ENCODE measurements around the gene HOXC12.

Gene HOXC12

GRCh38 chr12:53982648-53983567, 28.2 kb downstream of the HOXC12 start:
- DNase-seq (ENCODE audit: low read depth in 4 of 4, low spot score in 1 of 4): no peak

- DNase-seq (ENCODE audit: low read depth in 4 of 4, low spot score in 1 of 4): no peak
Measured at GRCh38 chr12:53983568-53983949, 28.9 kb downstream of the HOXC12 start.

- DNase-seq (ENCODE audit: low read depth in 4 of 4, low spot score in 1 of 4): no peak
Measured at GRCh38 chr12:53983950-53984572, 29.4 kb downstream of the HOXC12 start.

- peak; percentile 51 to 85 (median 68) for DNase-seq (ENCODE audit: low read depth in 4 of 4, low spot score in 1 of 4)
Measured at GRCh38 chr12:53984901-53985691, 30.4 kb downstream of the HOXC12 start, which contains the start of gene HOXC10. TSS of gene HOXC10 (plus strand) at chr12:53985146. CDS start at chr12:53985260, 114 bp downstream.

GRCh38 chr12:53985692-53985993, 30.9 kb downstream of the HOXC12 start:
- no peak for DNase-seq (ENCODE audit: low read depth in 4 of 4, low spot score in 1 of 4)

DNA sequence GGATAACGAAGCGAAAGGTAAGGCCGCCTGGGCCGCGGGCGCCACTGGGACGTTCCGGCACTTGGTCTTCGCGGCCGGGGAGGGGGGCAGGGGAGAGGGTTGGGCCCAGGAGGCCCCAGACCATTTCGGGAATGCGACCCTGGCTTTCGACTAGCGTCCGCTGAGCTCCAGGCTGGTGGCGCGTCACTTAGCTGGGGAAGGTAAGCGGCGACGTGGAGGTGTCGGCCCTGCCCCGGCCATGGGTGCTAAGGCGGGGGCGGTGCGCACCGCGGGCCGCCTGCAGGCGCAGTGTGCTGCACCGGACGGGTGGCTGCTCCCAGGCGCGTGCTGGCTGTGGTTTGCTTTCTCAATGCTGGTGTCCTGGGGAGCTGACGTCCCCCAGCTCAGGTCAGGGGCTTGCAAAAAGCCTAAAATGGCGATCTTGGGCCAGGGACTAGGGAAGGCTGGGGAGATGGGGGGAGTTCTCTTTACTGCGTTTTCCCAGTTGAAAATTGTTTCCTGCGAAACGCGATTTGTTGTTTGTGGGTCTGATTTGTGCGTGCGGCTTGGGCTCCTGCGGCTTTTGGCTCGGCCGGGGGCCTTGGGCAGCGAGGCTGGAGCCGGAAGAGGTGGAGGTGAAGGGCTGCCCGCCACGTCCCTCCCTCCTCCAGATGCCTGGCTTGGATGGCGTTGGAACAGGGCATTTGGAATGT, 31.4 kb downstream of the HOXC12 start:
- DNase-seq (ENCODE audit: low read depth in 4 of 4, low spot score in 1 of 4): no peak

DNA sequence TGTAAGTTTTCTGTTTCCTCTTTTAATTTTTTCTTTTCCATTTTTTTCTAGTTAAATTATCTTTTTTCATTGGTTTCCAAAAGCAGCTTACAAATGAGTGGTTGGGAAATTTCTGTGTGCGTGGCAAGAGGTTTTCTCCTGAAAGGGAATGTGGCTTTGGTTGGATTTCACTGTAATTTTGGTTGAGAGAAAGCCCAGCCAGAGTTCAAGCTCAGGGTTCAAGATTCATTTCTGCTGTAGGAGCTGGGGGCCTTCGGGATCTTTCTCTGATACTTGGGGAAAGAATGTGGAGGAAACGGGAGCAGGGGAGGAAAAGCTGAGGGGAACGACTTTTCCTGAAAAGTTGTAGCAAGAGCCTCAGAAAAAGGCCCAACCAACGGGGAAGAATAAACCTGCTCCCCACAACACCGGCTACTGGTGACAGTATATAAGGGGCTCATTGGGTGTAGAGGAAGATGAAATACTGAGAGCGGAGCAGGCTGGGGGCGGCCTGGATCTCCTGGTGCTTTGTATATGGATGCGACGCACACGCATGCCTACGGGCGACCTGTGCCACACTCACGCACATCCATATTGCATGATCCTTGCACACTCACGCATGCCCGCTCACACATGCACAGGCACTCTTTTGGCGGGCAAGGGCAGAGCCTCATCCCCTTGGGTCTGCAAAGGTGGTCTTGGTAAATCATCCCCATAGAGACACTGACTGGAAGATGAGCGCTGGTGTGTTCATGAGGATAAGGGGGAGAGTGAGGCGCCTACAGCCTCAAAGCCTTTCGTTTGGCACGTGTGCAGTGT, 32.2 kb downstream of the HOXC12 start:
- no peak for DNase-seq (ENCODE audit: low read depth in 4 of 4, low spot score in 1 of 4)

DNA sequence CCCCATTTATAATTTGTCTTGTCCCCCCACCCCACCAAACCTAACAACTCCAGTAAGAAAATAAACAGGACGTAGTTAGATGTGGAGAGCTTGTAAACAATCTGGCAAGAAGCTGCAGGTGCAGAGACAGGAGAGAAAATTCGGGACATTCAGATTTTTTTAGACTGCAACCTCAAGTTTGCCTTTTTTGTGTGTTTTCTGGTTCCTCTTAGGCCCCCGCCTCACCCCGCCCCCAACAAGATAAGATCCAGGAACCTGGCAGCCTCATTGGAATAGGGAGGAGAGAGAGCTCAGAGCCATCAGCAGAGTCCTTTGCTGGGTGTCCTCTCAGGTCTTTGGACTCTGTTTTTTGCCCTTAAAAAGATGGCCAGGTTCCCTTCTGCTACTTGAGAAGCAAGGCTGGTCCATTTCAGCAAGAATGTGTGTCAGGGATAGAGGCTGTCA, 33.1 kb downstream of the HOXC12 start:
- DNase-seq (ENCODE audit: low read depth in 4 of 4, low spot score in 1 of 4): no peak

DNA sequence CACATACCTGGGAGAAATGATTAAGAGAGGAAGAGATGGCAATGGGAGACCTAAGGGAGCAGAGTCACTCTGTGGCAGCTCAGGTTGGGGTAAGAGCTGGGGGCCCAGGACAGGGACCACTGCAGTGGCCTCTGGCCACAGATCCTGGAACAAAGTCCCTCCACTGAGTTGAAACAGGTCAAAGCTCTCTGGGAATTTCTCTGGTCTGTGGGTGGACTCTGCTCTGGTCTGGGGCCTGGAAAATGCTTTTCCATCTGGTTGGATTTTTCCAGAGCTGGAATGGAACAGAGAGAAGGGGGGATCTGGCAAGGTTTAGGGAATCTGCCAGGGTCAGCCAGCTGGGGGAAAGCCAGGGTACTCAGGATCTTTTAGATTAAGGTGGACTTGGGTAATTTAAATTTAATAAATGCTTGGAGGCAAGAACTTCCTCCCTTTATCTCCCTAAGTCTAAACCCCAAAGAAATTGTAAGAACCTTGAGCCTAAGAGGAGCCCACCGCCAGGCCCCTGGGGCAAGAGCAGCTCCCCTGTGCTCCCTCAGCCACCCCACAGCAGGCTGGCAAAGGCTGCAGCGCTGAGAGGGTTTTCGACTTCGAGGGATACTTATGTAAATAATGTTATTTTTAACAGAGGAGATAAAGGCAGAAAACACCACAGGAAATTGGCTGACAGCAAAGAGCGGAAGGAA, 34.0 kb downstream of the HOXC12 start:
- no peak for DNase-seq (ENCODE audit: low read depth in 4 of 4, low spot score in 1 of 4)

DNA sequence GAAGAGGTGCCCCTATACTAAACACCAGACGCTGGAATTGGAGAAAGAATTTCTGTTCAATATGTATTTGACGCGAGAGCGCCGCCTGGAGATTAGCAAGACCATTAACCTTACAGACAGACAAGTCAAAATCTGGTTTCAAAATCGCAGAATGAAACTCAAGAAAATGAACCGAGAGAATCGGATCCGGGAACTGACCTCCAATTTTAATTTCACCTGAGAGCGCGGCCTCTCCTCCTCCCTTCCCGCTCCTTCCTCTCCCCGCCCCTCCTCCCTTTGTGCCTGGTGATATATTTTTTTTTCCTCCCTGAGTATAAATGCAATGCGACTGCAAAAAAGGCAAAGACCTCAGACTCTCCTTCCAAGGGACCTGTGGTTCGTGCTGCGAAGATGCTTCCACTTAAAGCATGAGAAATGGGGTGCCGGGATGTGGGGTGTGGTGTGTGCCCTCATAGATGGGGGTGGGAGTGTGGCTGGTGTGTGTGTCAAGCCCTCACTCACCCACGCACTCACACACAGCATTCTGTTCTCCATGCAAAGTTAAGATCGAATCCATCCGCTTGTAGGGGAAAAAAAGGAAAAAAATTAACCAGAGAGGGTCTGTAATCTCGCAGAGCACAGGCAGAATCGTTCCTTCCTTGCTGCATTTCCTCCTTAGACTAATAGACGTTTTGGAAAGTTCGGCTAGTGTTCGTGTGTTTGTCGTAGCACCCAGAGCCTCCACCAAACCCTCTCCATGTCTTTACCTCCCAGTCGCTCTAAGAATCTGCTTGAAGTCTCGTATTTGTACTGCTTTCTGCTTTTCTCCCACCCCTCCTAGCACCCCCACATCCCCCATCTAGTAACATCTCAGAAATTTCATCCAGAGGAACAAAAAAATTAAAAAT, 34.8 kb downstream of the HOXC12 start:
- DNase-seq (ENCODE audit: low read depth in 4 of 4, low spot score in 1 of 4): no peak

GRCh38 chr12:53990311-53991076, 35.8 kb downstream of the HOXC12 start:
- no peak for DNase-seq (ENCODE audit: low read depth in 4 of 4, low spot score in 1 of 4)

DNA sequence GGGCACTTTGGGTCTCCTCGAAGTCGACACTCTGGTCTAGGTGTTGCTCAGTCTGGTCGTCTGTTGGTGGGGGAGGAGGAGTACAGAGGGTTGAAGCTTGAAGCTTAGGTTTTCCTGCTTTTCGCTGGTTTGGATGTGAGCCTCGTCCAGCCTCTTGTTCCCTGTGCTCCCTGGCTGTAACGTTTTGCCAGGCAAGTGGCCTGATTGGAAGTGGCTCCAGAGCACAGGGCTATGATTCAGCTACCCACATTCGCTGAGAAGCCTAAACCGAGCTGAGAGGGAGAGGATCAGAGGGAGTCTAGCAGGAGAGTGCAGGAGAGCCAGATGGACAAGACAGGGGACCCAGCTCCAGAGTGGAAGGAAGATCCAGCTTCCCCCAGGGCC, 36.4 kb downstream of the HOXC12 start:
- no peak for DNase-seq (ENCODE audit: low read depth in 4 of 4, low spot score in 1 of 4)

- DNase-seq (ENCODE audit: low read depth in 4 of 4, low spot score in 1 of 4): no peak
Measured at GRCh38 chr12:53992377-53992889, 37.7 kb downstream of the HOXC12 start.

- no peak for DNase-seq (ENCODE audit: low read depth in 4 of 4, low spot score in 1 of 4)
Measured at GRCh38 chr12:53993162-53994008, 38.7 kb downstream of the HOXC12 start.

- no peak for DNase-seq (ENCODE audit: low read depth in 4 of 4, low spot score in 1 of 4)
Measured at GRCh38 chr12:53994009-53994263, 39.2 kb downstream of the HOXC12 start.

- DNase-seq (ENCODE audit: low read depth in 4 of 4, low spot score in 1 of 4): no peak
Measured at GRCh38 chr12:53994264-53995001, 39.7 kb downstream of the HOXC12 start.

DNA sequence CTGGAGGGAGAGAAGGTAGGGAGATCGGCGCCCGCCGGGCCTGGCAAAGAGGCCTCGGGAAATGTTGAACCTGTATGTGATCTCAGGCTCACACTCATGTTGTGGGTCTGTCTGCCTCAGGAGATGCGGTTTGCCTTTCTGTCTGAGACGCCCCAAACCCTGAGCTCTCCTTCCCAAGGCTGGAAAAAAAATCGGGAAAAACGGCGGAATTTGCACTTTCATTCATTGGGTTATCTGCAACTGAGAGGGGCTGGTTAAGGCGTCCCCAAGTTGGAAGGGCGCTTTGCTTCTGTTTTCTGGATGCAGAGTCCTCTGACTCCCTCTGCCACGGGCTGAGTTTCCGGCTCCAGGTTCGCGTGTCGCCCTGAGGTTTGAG, 40.3 kb downstream of the HOXC12 start:
- DNase-seq (ENCODE audit: low read depth in 4 of 4, low spot score in 1 of 4): no peak

Data from stimulated activated CD4-positive, alpha-beta T cell treated with anti-CD3 and anti-CD28 coated beads, Interleukin-1b, Interleukin-23, amount 100 ng/mL, for 24 hours (primary cell).